Vein endothelial cell (primary cell): Measurements from ENCODE around the gene INSL3. TPM values are rescaled to one million over a fixed set of nuclear protein-coding genes. Genes with fewer than 3 reads are reported as not detected.

ENCODE experiments used
- small RNA-seq: library from RNA; depleted of rRNA; stranded (forward); fragments of <200 nt; gene quantifications from one replicate; pipeline ENCODE3, GENCODE V24; 2012
- total RNA-seq: library from RNA; depleted of rRNA; stranded (reverse); fragments of >200 nt; gene quantifications from 2 replicates; pipeline ENCODE4 v1.2.3, GENCODE V29; 2012

INSL3 gene, protein sequence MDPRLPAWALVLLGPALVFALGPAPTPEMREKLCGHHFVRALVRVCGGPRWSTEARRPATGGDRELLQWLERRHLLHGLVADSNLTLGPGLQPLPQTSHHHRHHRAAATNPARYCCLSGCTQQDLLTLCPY
- total RNA-seq = not detected in 2 replicates

GRCh38 chr19:17821190-17821589 lies at the start of gene INSL3:
TSS of gene INSL3 (minus strand) at chr19:17821519. CDS start at chr19:17821506, 13 bp downstream.

DNA sequence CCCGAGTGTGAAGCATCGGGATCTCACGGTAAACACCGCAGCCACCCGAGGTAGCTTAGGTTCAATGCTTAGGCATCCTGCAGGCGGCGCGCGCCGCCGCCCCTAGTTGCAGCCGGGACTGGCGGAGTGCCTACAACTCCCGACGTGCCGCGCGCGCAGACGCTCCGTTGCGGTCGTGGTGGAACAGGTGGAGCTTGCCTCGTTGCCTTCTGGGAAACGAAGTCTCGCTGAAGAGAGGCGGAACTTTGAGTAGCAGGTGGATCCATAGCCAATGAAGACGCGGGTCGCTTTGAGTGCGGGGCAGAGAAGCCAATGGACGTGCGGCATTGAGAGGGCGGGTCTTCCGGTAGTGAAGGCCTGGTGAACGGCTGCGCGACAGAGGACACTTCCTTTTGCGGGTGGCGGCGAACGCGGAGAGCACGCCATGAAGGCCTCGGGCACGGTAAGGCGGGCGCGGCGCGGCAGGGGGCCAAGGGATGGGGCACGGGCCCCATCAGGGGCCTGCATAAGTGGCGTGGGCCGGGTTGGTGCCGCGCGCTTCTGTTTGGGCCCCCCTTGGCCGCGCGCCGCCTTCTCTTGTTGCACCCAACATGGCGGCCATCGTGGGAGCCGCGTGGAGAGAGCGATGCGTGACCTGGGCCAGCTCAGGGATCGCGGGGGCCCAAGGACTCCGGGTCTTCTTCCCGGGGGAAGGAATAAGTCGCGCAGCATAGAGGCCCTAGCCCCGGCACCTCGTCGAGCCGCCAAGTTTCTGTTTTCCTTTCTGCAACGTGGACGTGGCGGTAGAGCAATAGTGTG lies 38.4 kb upstream of the INSL3 start, which contains the start of gene RPL18A:
RPL18A (plus strand) TSS at position 378 of the 798 bp plus-strand sequence; CDS start at position 425, 47 bp downstream.

GRCh38 chr19:17847538-17848366 lies 26.4 kb upstream of the INSL3 start, which contains the start of gene JAK3:
TSS of gene JAK3 (minus strand) at chr19:17847982. CDS start at chr19:17844417, 3,565 bp downstream.

GRCh38 chr19:17794731-17795494 lies 26.4 kb downstream of the INSL3 start, which contains the start of gene B3GNT3:
TSS of gene B3GNT3 (plus strand) at chr19:17795138. CDS start at chr19:17807808, 12,670 bp downstream.

Small RNA genes within 50 kb of the gene (small RNA-seq; reads per million reads assigned to genes)
- gene SNORA68 = not detected

Other genes starting within 250 kb of the INSL3 start
- gene UNC13A, start 133.2 kb downstream of the INSL3 start, total RNA-seq = under 0.01 and 0.19 TPM in 2 replicates
- gene MAP1S, start 102.0 kb downstream of the INSL3 start, total RNA-seq = 54.5 and 65.0 TPM in 2 replicates
- 1.5 and 3.3 TPM in 2 replicates for gene FCHO1, start 70.0 kb downstream of the INSL3 start, total RNA-seq
- 0.10 TPM in 1 of 2 replicates, not detected in the other for gene B3GNT3, start 26.4 kb downstream of the INSL3 start, total RNA-seq
- gene JAK3, start 26.5 kb upstream of the INSL3 start, total RNA-seq = 3.5 and 5.9 TPM in 2 replicates
- gene RPL18A, start 38.4 kb upstream of the INSL3 start, total RNA-seq = 1,150 and 1,614 TPM in 2 replicates
- gene SLC5A5, start 50.4 kb upstream of the INSL3 start, total RNA-seq = not detected in 2 replicates
- gene CCDC124, start 111.5 kb upstream of the INSL3 start, total RNA-seq = 32.3 and 35.7 TPM in 2 replicates
- not detected in 2 replicates for gene KCNN1, start 145.6 kb upstream of the INSL3 start, total RNA-seq
- gene ARRDC2, start 186.7 kb upstream of the INSL3 start, total RNA-seq = 13.1 and 20.9 TPM in 2 replicates